Measurements from ENCODE around the gene UCP2.

- TF ChIP-seq, protein P1, sequence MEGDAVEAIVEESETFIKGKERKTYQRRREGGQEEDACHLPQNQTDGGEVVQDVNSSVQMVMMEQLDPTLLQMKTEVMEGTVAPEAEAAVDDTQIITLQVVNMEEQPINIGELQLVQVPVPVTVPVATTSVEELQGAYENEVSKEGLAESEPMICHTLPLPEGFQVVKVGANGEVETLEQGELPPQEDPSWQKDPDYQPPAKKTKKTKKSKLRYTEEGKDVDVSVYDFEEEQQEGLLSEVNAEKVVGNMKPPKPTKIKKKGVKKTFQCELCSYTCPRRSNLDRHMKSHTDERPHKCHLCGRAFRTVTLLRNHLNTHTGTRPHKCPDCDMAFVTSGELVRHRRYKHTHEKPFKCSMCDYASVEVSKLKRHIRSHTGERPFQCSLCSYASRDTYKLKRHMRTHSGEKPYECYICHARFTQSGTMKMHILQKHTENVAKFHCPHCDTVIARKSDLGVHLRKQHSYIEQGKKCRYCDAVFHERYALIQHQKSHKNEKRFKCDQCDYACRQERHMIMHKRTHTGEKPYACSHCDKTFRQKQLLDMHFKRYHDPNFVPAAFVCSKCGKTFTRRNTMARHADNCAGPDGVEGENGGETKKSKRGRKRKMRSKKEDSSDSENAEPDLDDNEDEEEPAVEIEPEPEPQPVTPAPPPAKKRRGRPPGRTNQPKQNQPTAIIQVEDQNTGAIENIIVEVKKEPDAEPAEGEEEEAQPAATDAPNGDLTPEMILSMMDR (IDR thresholded peaks at IDR 0.05), result no peak
- no peak for TF ChIP-seq POLR2A (IDR thresholded peaks at IDR 0.05)
These were observed 33.4 kb downstream of the UCP2 start for GRCh38 chr11:73949246-73949645.
